Jurkat, Clone E6-1 (cell line): Measurements from ENCODE around the gene POU2AF1.
"Not testable (repeated sequence)": the region's sequence is repeated elsewhere in the genome, so short reads cannot be mapped to it uniquely, and the experiment has no call there.

ENCODE experiments used
- DNase-seq: peaks from one replicate; pipeline ENCODE4 v3.0.0-alpha.2; 2011; ENCODE audit warnings: low read depth, low spot score
- H3K4me3 ChIP-seq: 2 replicates; pipeline ENCODE4 v1.5.1; 2011; ENCODE audit warnings: mild to moderate bottlenecking, low read length, control low read depth, moderate library complexity

POU2AF1 gene

GRCh38 chr11:111411456-111411855, 32.4 kb upstream of the POU2AF1 start:
- no peak overlapping the region for H3K4me3 ChIP-seq
- DNase-seq = no peak

GRCh38 chr11:111410951-111411350, 31.9 kb upstream of the POU2AF1 start:
- no peak for DNase-seq
- H3K4me3 ChIP-seq = no peak overlapping the region

GRCh38 chr11:111409915-111410314, 30.8 kb upstream of the POU2AF1 start:
- no peak overlapping the region for H3K4me3 ChIP-seq
- no peak for DNase-seq

- DNase-seq = no peak
- H3K4me3 ChIP-seq = no peak overlapping the region
Observed at GRCh38 chr11:111408789-111409727, 30.0 kb upstream of the POU2AF1 start.

- DNase-seq = no peak
- no peak overlapping the region for H3K4me3 ChIP-seq
Observed at GRCh38 chr11:111407652-111408051, 28.6 kb upstream of the POU2AF1 start.

GRCh38 chr11:111406589-111406988, 27.5 kb upstream of the POU2AF1 start:
- no peak overlapping the region for H3K4me3 ChIP-seq
- no peak for DNase-seq

- H3K4me3 ChIP-seq = no peak overlapping the region
- no peak for DNase-seq
Observed at GRCh38 chr11:111406091-111406490, 27.0 kb upstream of the POU2AF1 start.

- no peak for DNase-seq
- no peak overlapping the region for H3K4me3 ChIP-seq
Observed at GRCh38 chr11:111405551-111405950, 26.5 kb upstream of the POU2AF1 start.

GRCh38 chr11:111403051-111403726, 24.1 kb upstream of the POU2AF1 start:
- no peak for DNase-seq
- H3K4me3 ChIP-seq = no peak overlapping the region

GRCh38 chr11:111402411-111402810, 23.3 kb upstream of the POU2AF1 start:
- no peak overlapping the region for H3K4me3 ChIP-seq

GRCh38 chr11:111401957-111402356, 22.9 kb upstream of the POU2AF1 start:
- not testable (repeated sequence) for H3K4me3 ChIP-seq, DNase-seq

More at GRCh38 chr11:111402411-111402810, 23.3 kb upstream of the POU2AF1 start:
- DNase-seq = no peak

GRCh38 chr11:111400595-111400994, 21.5 kb upstream of the POU2AF1 start:
- DNase-seq = no peak
- H3K4me3 ChIP-seq = no peak overlapping the region

GRCh38 chr11:111399187-111400031, 20.3 kb upstream of the POU2AF1 start:
- no peak overlapping the region for H3K4me3 ChIP-seq
- no peak for DNase-seq

- DNase-seq = no peak
- no peak overlapping the region for H3K4me3 ChIP-seq
Observed at GRCh38 chr11:111397034-111397433, 18.0 kb upstream of the POU2AF1 start.

- no peak for DNase-seq
- H3K4me3 ChIP-seq = no peak overlapping the region
Observed at GRCh38 chr11:111395749-111396148, 16.7 kb upstream of the POU2AF1 start.

- DNase-seq = no peak
- H3K4me3 ChIP-seq = no peak overlapping the region
Observed at GRCh38 chr11:111395081-111395480, 16.0 kb upstream of the POU2AF1 start.

GRCh38 chr11:111394147-111394546, 15.1 kb upstream of the POU2AF1 start:
- H3K4me3 ChIP-seq, DNase-seq: not testable (repeated sequence)

GRCh38 chr11:111393585-111393984, 14.5 kb upstream of the POU2AF1 start:
- DNase-seq = no peak
- H3K4me3 ChIP-seq = no peak overlapping the region

GRCh38 chr11:111393096-111393495, 14.0 kb upstream of the POU2AF1 start:
- H3K4me3 ChIP-seq = no peak overlapping the region
- DNase-seq = no peak
